ENCODE results near the gene MARCHF3.
A peak's percentile ranks its signal among the peaks of the same experiment; 100 is the strongest.
"Not testable (repeated sequence)": the region's sequence is repeated elsewhere in the genome, so short reads cannot be mapped to it uniquely, and the experiment has no call there.

Gene MARCHF3

GRCh38 chr5:126912616-126913200, 117.7 kb downstream of the MARCHF3 start:
- DNase-seq = no peak

- no peak for DNase-seq
Observed at GRCh38 chr5:126911986-126912385, 118.4 kb downstream of the MARCHF3 start.

- DNase-seq = no peak
Observed at GRCh38 chr5:126909856-126910255, 120.5 kb downstream of the MARCHF3 start.

GRCh38 chr5:126904407-126904806, 126.0 kb downstream of the MARCHF3 start:
- not testable (repeated sequence) for DNase-seq

- no peak for DNase-seq
Observed at GRCh38 chr5:126900796-126901195, 129.6 kb downstream of the MARCHF3 start.

- no peak for DNase-seq
Observed at GRCh38 chr5:126899476-126899875, 130.9 kb downstream of the MARCHF3 start.

GRCh38 chr5:126897851-126898630, 132.3 kb downstream of the MARCHF3 start:
- no peak for DNase-seq

GRCh38 chr5:126896170-126896702, 134.1 kb downstream of the MARCHF3 start:
- DNase-seq = no peak

- DNase-seq = not testable (repeated sequence)
Observed at GRCh38 chr5:126895712-126896111, 134.6 kb downstream of the MARCHF3 start.

- not testable (repeated sequence) for DNase-seq
Observed at GRCh38 chr5:126890414-126890813, 139.9 kb downstream of the MARCHF3 start.

GRCh38 chr5:126888175-126888574, 142.2 kb downstream of the MARCHF3 start:
- no peak for DNase-seq

GRCh38 chr5:126884269-126884819, 146.0 kb downstream of the MARCHF3 start:
- DNase-seq = no peak

GRCh38 chr5:126883564-126884245, 146.7 kb downstream of the MARCHF3 start:
- DNase-seq = no peak

GRCh38 chr5:126881821-126882600, 148.3 kb downstream of the MARCHF3 start:
- DNase-seq = no peak

GRCh38 chr5:126878634-126879033, 151.7 kb downstream of the MARCHF3 start:
- no peak for DNase-seq

- no peak for DNase-seq
Observed at GRCh38 chr5:126878085-126878484, 152.3 kb downstream of the MARCHF3 start.

GRCh38 chr5:126877602-126878001, 152.8 kb downstream of the MARCHF3 start:
- no peak for DNase-seq

- no peak for DNase-seq
Observed at GRCh38 chr5:126875303-126875785, 155.0 kb downstream of the MARCHF3 start.

- no peak for DNase-seq
Observed at GRCh38 chr5:126872561-126873354, 157.6 kb downstream of the MARCHF3 start.

- no peak for DNase-seq
Observed at GRCh38 chr5:126871441-126871840, 158.9 kb downstream of the MARCHF3 start.

GRCh38 chr5:126869005-126869451, 161.3 kb downstream of the MARCHF3 start:
- DNase-seq = peak in 3 of 6 experiments; percentile 4 to 30 (median 20)

Data from stimulated activated naive CD4-positive, alpha-beta T cell (primary cell).